HPDE6-E6E7 (cell line): ENCODE data around the gene NXPH1.

Experiments
- DNase-seq: peaks from one replicate; pipeline ENCODE4 v3.0.0; 2011; ENCODE audit warnings: missing footprints; ENCODE audit errors: extremely low spot score

The NXPH1 gene

GRCh38 chr7:8433477-8434289, at the start of gene NXPH1:
TSS of gene NXPH1 (plus strand) at chr7:8433609.
- no peak for DNase-seq

GRCh38 chr7:8384901-8385300, 48.5 kb upstream of the NXPH1 start:
- no peak for DNase-seq

DNA sequence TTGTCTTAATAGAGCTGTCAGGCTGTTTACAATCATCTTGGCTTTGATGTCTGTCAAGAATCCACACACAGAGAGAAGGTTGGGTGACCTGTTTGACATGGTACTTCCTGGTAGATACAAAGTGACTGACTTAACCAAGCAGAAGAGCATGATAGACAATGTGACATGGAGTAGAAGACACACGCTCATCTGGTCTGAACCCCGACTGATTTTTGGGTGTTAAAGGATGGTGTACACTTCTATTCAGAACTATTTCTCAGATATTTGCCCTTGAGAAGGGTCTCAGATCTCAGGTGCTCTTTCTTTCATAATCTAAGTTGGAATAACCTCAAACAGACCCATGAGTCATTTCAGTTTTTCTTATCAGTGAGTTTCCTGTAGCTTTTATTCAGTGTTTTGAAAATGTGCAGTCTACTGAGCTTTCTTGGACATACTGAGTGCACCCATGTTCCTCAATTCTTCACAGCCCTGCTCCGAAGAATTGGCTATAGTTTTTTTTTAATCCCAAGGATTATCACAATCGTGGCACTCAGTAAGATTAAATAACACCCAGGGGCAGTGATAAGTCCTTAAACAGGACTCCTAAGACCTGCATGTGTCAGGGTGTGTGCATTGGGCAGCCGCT, 46.4 kb upstream of the NXPH1 start:
- no peak for DNase-seq

GRCh38 chr7:8387551-8388256, 45.7 kb upstream of the NXPH1 start:
- DNase-seq, result no peak

DNA sequence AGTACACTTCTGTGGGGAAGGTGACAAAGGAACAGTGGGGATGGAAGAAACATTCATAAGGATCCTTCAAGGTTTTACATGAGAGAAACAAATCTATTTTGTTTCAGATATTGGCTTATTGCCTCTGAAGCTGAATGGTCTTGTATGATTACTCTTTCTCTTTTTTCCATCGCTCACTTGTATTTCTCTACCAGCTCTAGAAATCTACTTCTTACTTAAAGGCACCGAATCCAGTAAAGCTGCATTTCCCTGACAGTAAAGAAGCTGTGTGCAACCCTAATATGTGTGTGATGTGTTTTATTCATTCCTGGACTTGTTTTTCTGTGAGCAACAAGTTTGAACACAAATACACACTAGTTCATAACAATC, 45.2 kb upstream of the NXPH1 start:
- DNase-seq, result no peak

- DNase-seq, result no peak
Observed at GRCh38 chr7:8389593-8390261, 43.7 kb upstream of the NXPH1 start.

GRCh38 chr7:8390262-8390626, 43.2 kb upstream of the NXPH1 start:
- DNase-seq, result no peak

GRCh38 chr7:8391353-8392062, 41.9 kb upstream of the NXPH1 start:
- DNase-seq, result no peak

DNA sequence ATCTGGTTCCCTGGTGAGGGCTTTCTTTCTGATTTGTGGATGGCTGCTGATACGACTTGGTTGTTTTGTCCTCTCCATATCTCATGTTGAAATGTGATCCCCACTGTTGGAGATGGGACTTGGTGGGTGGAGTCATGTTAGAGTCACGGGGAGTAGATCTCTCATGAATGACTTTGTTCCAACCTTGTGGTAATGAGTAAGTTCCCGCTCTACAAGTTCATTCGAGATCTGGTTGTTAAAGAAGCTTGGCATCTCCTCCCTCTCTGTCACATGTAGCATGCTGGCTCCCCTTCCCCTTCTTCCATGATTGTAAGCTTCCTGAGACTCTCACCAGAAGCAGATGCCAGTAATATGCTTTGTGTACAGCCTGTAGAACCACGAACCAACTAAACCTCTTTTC, 37.1 kb upstream of the NXPH1 start:
- DNase-seq, result no peak

DNA sequence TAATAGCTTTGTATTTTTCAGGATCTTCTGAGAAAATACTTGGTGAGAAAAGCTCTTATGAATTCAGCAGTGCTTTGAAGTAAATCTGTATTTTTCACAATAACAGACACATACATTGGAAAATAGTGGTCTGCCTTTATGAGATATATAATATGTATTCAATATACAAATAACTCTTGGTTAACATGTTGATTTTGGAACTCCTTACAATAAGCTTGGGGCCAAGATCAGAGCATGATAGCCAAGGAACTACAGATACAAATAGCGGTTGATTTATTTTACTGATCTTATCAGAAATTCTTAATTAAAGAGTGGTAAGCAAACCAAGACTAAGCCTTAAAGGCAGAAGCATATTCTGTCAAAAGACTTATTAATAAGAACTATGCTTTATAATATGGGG, 24.5 kb upstream of the NXPH1 start:
- no peak for DNase-seq

DNA sequence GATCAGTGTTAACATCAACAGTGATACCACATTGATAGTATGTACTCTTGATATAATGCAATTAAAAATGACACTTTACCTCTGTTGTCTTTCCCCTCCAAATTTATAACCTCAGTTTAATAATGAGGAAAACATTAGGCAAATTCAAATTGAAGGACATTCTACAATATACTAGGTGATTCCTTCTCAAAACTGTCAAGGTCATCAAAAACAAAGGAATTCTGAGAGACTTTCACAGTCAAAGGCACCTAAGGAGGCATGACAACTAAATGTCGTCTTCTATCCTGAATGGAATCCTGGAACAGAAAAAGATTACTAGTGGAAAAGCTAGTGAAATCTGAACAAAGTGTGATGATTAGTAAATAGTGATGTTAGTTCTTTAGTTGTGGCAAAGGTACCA, 22.3 kb upstream of the NXPH1 start:
- DNase-seq, result no peak

- DNase-seq, result no peak
Observed at GRCh38 chr7:8413600-8413999, 19.8 kb upstream of the NXPH1 start.

GRCh38 chr7:8418629-8419245, 14.7 kb upstream of the NXPH1 start:
- peak; percentile 21 for DNase-seq

GRCh38 chr7:8422177-8422576, 11.2 kb upstream of the NXPH1 start:
- DNase-seq, result no peak

DNA sequence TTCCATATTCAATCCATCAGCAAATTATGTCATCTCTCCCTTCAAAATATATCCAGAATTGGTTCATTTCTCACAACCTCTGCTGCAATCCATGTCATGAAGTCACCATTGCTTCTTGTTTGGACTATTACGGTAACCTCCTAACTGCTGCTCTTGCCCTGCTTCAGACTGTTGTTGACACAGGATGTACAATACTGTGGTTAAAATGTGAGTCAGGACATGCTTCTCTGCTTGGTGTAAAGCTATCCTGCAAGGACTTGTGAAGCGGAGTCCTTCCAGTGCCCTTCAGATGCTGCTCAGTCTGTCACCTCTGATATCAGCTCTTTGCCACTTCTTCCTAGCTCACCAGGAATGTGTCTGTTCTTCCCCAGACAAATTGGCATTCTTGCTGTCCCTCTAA, 10.4 kb upstream of the NXPH1 start:
- DNase-seq, result no peak

- no peak for DNase-seq
Observed at GRCh38 chr7:8425223-8425622, 8.2 kb upstream of the NXPH1 start.

DNA sequence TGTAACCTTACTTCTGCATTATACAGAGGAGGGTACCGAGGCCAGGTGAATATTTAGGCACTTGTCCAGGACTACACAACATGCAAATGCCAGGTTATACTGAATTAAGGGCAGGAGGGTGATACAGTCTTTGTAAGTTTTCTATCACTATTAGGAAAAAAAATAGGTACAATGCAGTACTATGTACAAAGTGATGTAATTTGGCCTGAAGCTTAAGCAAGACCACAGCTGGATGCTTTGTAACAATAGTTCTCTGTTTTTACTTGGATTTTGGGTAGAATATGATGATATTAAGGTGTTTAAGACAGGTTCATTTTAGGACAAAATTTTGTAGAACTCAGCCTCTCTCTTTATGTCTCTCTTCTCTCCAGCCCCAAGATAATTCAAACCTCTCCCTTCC, 2.8 kb upstream of the NXPH1 start:
- no peak for DNase-seq

GRCh38 chr7:8434290-8435002, 1.0 kb downstream of the NXPH1 start:
- DNase-seq, result no peak

DNA sequence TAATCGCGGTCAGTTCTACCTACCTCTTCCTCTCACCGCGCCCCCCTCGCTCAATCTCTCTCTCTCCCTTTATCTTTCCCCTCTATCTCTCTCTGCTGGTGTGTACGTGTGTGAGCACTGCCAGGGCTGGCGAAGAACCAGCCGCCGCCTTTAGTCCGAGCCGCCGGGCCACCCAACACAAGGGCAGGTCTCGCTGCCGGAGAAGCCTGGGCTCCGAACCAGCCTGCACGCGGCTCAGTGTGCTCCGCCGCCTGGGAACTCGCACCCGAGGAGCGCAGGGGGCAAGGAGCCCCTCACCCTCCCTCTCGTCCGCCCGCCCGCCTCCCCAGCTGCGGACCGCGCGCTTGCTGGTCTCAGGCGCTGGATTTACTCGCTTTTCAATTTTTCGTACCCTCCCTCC, 1.7 kb downstream of the NXPH1 start:
- DNase-seq, result no peak
